ENCODE results near the gene PGRMC1.

The PGRMC1 gene

GRCh38 chrX:119230850-119231249 is 5.2 kb upstream of the PGRMC1 start:
- peaks cover 1% of the 10 kb centered on the region for H3K79me1 ChIP-seq (ENCODE audit: low read length)
- H3K18ac ChIP-seq (ENCODE audit: low read length), result no peak overlapping the region

GRCh38 chrX:119231936-119232445 is 4.1 kb upstream of the PGRMC1 start:
- H3K36me3 ChIP-seq (ENCODE audit: control insufficient read depth in 1 of 2, insufficient read depth in 2 of 2, low read length in 2 of 2), result no peaks in the 10 kb centered on the region
- H3K79me2 ChIP-seq (ENCODE audit: control insufficient read depth, insufficient read depth, low read length, poor library complexity), result peaks cover 7% of the 10 kb centered on the region
- no peak overlapping the region for H2BK12ac ChIP-seq (ENCODE audit: low read length)
- no peak overlapping the region for H3K9ac ChIP-seq (ENCODE audit: low read length)
- no peak overlapping the region for H2BK120ac ChIP-seq (ENCODE audit: insufficient read depth, low read length, poor library complexity)
- no peak overlapping the region for H4K8ac ChIP-seq (ENCODE audit: low read depth, low read length)
- H3K27me3 ChIP-seq (ENCODE audit: insufficient read depth, low read length), result no peaks in the 10 kb centered on the region
- no peaks in the 10 kb centered on the region for H3K9me3 ChIP-seq (ENCODE audit: insufficient read depth, low read depth, low read length)
- peaks cover 9% of the 10 kb centered on the region for H3K79me1 ChIP-seq (ENCODE audit: low read length)
- no peak overlapping the region for H3K23ac ChIP-seq (ENCODE audit: low read length)
- WGBS (ENCODE audit: extremely low coverage, insufficient coverage, insufficient read length), result no CpG with 5 or more reads among the region's 1 CpG
- peaks cover 3 to 9% of the 10 kb centered on the region in 2 experiments for H3K4me1 ChIP-seq (ENCODE audit: control insufficient read depth in 1 of 2, insufficient read depth in 2 of 2, low read length in 2 of 2)
- peak in 1 of 2 donors; percentile 50 for DNase-seq
- H2AFZ ChIP-seq (ENCODE audit: insufficient read depth, low read length, poor library complexity), result no peak overlapping the region
- H3K14ac ChIP-seq (ENCODE audit: low read length), result no peak overlapping the region
- no peak overlapping the region for H4K12ac ChIP-seq (ENCODE audit: low read depth, low read length)
- no peak overlapping the region for H2BK5ac ChIP-seq (ENCODE audit: low read depth, low read length, poor library complexity)
- H3K4me2 ChIP-seq (ENCODE audit: low read length), result no peak overlapping the region
- H3K18ac ChIP-seq (ENCODE audit: low read length), result no peak overlapping the region
- no peak overlapping the region for H3K4me3 ChIP-seq (ENCODE audit: low read depth, low read length)
- H3K27ac ChIP-seq (ENCODE audit: low read depth, low read length), result no peak overlapping the region
- H3K4ac ChIP-seq (ENCODE audit: low read depth, low read length), result no peak overlapping the region
- no peak overlapping the region for H2AK5ac ChIP-seq (ENCODE audit: low read length)
- no peak overlapping the region for H4K91ac ChIP-seq (ENCODE audit: low read depth, low read length)

More at GRCh38 chrX:119230850-119231249, 5.2 kb upstream of the PGRMC1 start:
- no peak overlapping the region for H3K23ac ChIP-seq (ENCODE audit: low read length)
- DNase-seq, result no peak
- H3K4me1 ChIP-seq (ENCODE audit: control insufficient read depth in 1 of 2, insufficient read depth in 2 of 2, low read length in 2 of 2), result peaks cover 3 to 9% of the 10 kb centered on the region in 2 experiments
- H2AFZ ChIP-seq (ENCODE audit: insufficient read depth, low read length, poor library complexity), result no peak overlapping the region
- no peaks in the 10 kb centered on the region for H3K9me3 ChIP-seq (ENCODE audit: insufficient read depth, low read depth, low read length)
- WGBS (ENCODE audit: extremely low coverage, insufficient coverage, insufficient read length), result no CpG with 5 or more reads among the region's 2 CpGs
- no peak overlapping the region for H2AK5ac ChIP-seq (ENCODE audit: low read length)
- H3K4ac ChIP-seq (ENCODE audit: low read depth, low read length), result no peak overlapping the region
- no peak overlapping the region for H4K12ac ChIP-seq (ENCODE audit: low read depth, low read length)
- H4K91ac ChIP-seq (ENCODE audit: low read depth, low read length), result no peak overlapping the region
- H3K4me2 ChIP-seq (ENCODE audit: low read length), result no peak overlapping the region
- no peak overlapping the region for H2BK12ac ChIP-seq (ENCODE audit: low read length)
- no peak overlapping the region for H2BK120ac ChIP-seq (ENCODE audit: insufficient read depth, low read length, poor library complexity)
- no peak overlapping the region for H2BK5ac ChIP-seq (ENCODE audit: low read depth, low read length, poor library complexity)
- H3K14ac ChIP-seq (ENCODE audit: low read length), result no peak overlapping the region
- no peaks in the 10 kb centered on the region for H3K36me3 ChIP-seq (ENCODE audit: control insufficient read depth in 1 of 2, insufficient read depth in 2 of 2, low read length in 2 of 2)
- no peaks in the 10 kb centered on the region for H3K27me3 ChIP-seq (ENCODE audit: insufficient read depth, low read length)
- H3K4me3 ChIP-seq (ENCODE audit: low read depth, low read length), result no peak overlapping the region
- no peaks in the 10 kb centered on the region for H3K79me2 ChIP-seq (ENCODE audit: control insufficient read depth, insufficient read depth, low read length, poor library complexity)
- H4K8ac ChIP-seq (ENCODE audit: low read depth, low read length), result no peak overlapping the region
- H3K9ac ChIP-seq (ENCODE audit: low read length), result no peak overlapping the region
- no peak overlapping the region for H3K27ac ChIP-seq (ENCODE audit: low read depth, low read length)

- no peak overlapping the region for H2AK5ac ChIP-seq (ENCODE audit: low read length)
These were observed 1.0 kb upstream of the PGRMC1 start for GRCh38 chrX:119235051-119235511.

GRCh38 chrX:119236623-119237561 is 807 bp downstream of the PGRMC1 start:
- Histone ChIP-seq H3K4me2 (ENCODE audit: low read length) (peak overlapping the region; percentile 89), H3K23ac (ENCODE audit: low read length) (no peak overlapping the region), H3K4me3 (ENCODE audit: low read depth, low read length) (peak overlapping the region; percentile 88), H3K4ac (ENCODE audit: low read depth, low read length) (peak overlapping the region; percentile 99), H3K9ac (ENCODE audit: low read length) (peak overlapping the region; percentile 88), H3K36me3 (ENCODE audit: control insufficient read depth in 1 of 2, insufficient read depth in 2 of 2, low read length in 2 of 2) (peaks cover 0 to 2% of the 10 kb centered on the region in 2 experiments), H4K91ac (ENCODE audit: low read depth, low read length) (peak overlapping the region; percentile 94), H2BK12ac (ENCODE audit: low read length) (peak overlapping the region; percentile 71), H3K79me1 (ENCODE audit: low read length) (peaks cover 11% of the 10 kb centered on the region), H3K27ac (ENCODE audit: low read depth, low read length) (peak overlapping the region; percentile 31), H3K18ac (ENCODE audit: low read length) (peak overlapping the region; percentile 77), H3K27me3 (ENCODE audit: insufficient read depth, low read length) (no peaks in the 10 kb centered on the region), H3K9me3 (ENCODE audit: insufficient read depth, low read depth, low read length) (no peaks in the 10 kb centered on the region), H2BK120ac (ENCODE audit: insufficient read depth, low read length, poor library complexity) (peak overlapping the region; percentile 8), H2BK5ac (ENCODE audit: low read depth, low read length, poor library complexity) (peak overlapping the region; percentile 92), H2AK5ac (ENCODE audit: low read length) (peak overlapping the region; percentile 83), H3K79me2 (ENCODE audit: control insufficient read depth, insufficient read depth, low read length, poor library complexity) (peaks cover 12% of the 10 kb centered on the region), H2AFZ (ENCODE audit: insufficient read depth, low read length, poor library complexity) (peak overlapping the region; percentile 90), H3K4me1 (ENCODE audit: control insufficient read depth in 1 of 2, insufficient read depth in 2 of 2, low read length in 2 of 2) (peaks cover 3 to 12% of the 10 kb centered on the region in 2 experiments), H3K14ac (ENCODE audit: low read length) (peak overlapping the region; percentile 96), H4K12ac (ENCODE audit: low read depth, low read length) (peak overlapping the region; percentile 91), H4K8ac (ENCODE audit: low read depth, low read length) (peak overlapping the region; percentile 91)
- WGBS (ENCODE audit: extremely low coverage, insufficient coverage, insufficient read length), result no CpG with 5 or more reads among the region's 58 CpGs
- peak in 1 of 2 donors; percentile 51 for DNase-seq

More at GRCh38 chrX:119235051-119235511, 1.0 kb upstream of the PGRMC1 start:
- Histone ChIP-seq H3K79me2 (ENCODE audit: control insufficient read depth, insufficient read depth, low read length, poor library complexity) (peaks cover 12% of the 10 kb centered on the region), H3K4me3 (ENCODE audit: low read depth, low read length) (no peak overlapping the region), H4K8ac (ENCODE audit: low read depth, low read length) (peak overlapping the region; percentile 61), H3K18ac (ENCODE audit: low read length) (no peak overlapping the region), H3K27ac (ENCODE audit: low read depth, low read length) (peak overlapping the region; percentile 43), H3K4me2 (ENCODE audit: low read length) (peak overlapping the region; percentile 78), H3K14ac (ENCODE audit: low read length) (no peak overlapping the region), H2AFZ (ENCODE audit: insufficient read depth, low read length, poor library complexity) (no peak overlapping the region), H3K9me3 (ENCODE audit: insufficient read depth, low read depth, low read length) (no peaks in the 10 kb centered on the region), H3K27me3 (ENCODE audit: insufficient read depth, low read length) (no peaks in the 10 kb centered on the region), H3K36me3 (ENCODE audit: control insufficient read depth in 1 of 2, insufficient read depth in 2 of 2, low read length in 2 of 2) (no peaks in the 10 kb centered on the region), H3K23ac (ENCODE audit: low read length) (no peak overlapping the region), H3K4me1 (ENCODE audit: control insufficient read depth in 1 of 2, insufficient read depth in 2 of 2, low read length in 2 of 2) (peaks cover 3 to 12% of the 10 kb centered on the region in 2 experiments), H2BK5ac (ENCODE audit: low read depth, low read length, poor library complexity) (no peak overlapping the region), H3K9ac (ENCODE audit: low read length) (no peak overlapping the region), H3K4ac (ENCODE audit: low read depth, low read length) (no peak overlapping the region), H3K79me1 (ENCODE audit: low read length) (peaks cover 11% of the 10 kb centered on the region), H4K91ac (ENCODE audit: low read depth, low read length) (no peak overlapping the region), H4K12ac (ENCODE audit: low read depth, low read length) (no peak overlapping the region), H2BK12ac (ENCODE audit: low read length) (no peak overlapping the region), H2BK120ac (ENCODE audit: insufficient read depth, low read length, poor library complexity) (no peak overlapping the region)
- no CpG with 5 or more reads among the region's 8 CpGs for WGBS (ENCODE audit: extremely low coverage, insufficient coverage, insufficient read length)
- DNase-seq, result no peak
